Kidney glomerular epithelial cell (primary cell): ENCODE measurements around the gene BAG5.
"Not testable (repeated sequence)": the region's sequence is repeated elsewhere in the genome, so short reads cannot be mapped to it uniquely, and the experiment has no call there.

Experiments used
- DNase-seq: peaks from one replicate; lab custom pipeline; 2025; lab: John Stamatoyannopoulos, UW

The BAG5 gene

GRCh38 chr14:103534576-103535061 lies 27.8 kb downstream of the BAG5 start:
- no peak for DNase-seq

DNA sequence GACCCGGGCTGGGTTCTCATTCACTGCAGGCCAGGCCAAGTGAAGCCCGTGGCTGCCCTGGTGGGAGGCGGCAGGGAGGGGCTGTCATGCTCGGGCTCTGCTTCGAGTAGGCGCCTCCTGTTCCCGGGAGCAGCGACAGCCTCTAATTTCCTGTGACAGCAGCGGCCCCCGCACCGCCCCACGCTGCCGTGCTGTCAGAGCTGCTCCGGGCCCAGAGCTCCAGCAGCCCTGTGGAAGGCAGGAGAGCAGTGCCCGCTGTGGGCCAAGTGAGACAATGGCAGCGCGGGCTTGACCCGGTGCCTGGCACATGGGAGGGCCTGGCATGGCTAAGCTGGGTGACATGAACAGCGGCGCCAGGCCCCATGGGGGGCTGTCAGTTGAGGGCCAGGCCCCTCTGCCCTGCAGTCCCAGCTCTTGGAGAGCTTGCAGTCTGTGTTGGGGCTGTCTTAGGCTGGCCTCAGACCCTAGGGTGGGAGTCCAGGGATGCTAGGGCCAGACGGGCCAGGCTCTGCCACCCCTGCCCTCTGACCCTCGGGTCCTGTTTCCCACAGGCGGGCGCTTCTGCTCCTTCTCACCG lies 28.4 kb downstream of the BAG5 start:
- DNase-seq = no peak

- no peak for DNase-seq
These were observed 29.1 kb downstream of the BAG5 start for GRCh38 chr14:103533137-103533998.

- DNase-seq = no peak
These were observed 30.0 kb downstream of the BAG5 start for GRCh38 chr14:103532216-103533136.

GRCh38 chr14:103531421-103532215 lies 30.8 kb downstream of the BAG5 start:
- DNase-seq = no peak

- no peak for DNase-seq
These were observed 31.6 kb downstream of the BAG5 start for GRCh38 chr14:103530831-103531230.

GRCh38 chr14:103530390-103530789 lies 32.1 kb downstream of the BAG5 start:
- no peak for DNase-seq

DNA sequence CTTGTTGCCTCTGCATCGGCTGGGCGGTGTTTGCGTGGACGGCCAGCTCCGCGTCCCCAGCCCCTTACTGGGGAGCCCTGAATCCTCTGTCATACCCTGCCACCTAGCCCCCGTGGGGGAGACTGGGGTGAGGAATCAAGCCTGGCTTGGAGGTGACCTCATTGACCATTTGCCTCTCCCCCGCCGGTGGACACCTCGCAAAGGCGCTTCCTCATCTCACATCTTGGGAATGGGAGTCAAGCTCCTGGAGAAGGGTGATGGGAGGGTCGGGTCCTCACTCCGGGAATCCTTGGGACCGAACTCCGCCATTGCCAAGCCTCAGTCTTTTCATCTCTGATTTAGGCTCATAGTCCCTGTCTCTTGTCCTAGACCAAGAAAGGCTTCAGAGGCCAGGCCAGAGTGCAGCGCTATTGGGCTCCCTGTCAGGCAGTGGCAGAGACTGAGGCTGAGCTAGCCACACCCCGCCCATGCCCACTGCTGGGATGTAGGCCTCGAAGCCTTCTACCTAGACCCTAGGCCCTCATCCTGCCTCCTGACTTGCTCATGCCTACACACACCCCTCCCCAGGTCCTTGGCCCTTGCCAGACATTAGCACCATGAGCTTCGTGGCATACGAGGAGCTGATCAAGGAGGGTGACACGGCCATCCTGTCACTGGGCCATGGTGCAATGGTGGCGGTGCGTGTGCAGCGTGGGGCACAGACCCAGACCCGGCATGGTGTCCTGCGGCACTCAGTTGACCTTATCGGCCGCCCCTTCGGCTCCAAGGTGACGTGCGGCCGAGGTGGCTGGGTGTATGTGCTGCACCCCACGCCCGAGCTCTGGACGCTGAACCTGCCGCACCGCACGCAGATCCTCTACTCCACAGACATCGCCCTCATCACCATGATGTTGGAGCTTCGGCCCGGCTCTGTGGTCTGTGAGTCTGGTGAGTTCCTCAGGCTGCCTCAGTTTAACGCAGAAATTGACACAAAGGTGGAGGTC lies 32.8 kb downstream of the BAG5 start:
- no peak for DNase-seq

DNA sequence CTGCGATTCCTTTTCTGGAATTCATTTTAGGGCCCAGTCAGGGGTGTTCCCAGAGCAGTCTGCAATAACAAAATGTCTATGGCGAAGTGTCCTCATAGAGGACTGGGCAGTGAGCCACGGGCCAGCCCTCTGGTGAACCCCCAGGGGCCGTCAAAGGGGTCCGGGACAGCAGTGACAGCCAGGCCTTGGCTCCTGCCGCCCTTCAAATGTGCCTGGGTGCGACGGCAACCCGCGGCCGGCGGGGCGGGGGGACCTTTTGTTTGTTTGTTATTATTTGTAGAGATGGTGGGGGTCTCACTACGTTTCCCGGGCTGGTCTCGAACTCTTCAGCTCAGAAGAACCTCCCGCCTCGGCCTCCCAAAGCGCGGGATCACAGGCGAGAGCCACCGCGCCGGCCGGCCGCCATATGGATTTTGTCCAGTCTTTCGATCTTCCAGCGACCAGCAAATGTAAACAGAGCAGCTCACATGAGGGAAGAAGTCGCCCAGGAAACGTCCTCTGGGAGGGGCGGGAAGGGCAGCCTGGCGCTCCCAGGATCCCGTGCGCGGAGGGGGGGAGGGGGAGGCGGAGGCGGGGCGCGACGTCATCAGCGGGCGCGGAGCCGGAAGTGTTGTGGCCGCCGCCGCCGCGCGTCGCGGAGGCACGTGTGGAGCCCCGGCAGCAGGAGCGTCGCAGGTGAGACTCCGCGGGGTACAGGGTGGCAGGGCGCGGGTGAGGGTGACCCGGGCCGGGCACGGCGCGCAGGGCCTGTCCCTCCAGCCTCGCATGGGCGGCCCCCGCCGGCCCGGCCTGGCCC lies 33.7 kb downstream of the BAG5 start, which contains the start of gene TRMT61A:
Gene TRMT61A, plus strand, starts transcription at position 610 of the 796 bp plus-strand sequence. CDS start 783 bp downstream, outside the sequence.
- peak; percentile 48 for DNase-seq

DNA sequence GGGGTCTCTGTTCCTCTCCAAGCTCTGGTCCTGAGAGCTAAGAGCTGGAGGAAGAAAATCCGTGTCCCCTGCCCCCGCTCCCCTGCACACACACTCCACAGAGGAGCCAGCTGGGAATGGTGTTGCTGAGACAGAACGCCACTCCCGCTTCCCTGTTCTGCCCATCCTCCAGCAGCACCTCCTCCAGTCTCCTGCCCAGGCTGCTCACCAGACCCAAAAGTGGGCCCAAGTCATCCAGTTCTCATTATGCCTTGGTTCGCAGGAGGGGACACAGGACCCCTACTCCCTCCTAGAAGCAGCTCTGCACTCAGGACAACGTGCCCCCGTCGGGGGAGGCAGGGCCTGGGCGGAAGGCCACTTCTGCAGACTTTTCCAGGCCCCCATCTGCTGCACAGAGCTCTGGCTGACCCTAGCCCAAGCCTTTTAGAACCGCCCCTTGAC lies 34.3 kb downstream of the BAG5 start:
- DNase-seq = no peak

- DNase-seq = no peak
These were observed 34.9 kb downstream of the BAG5 start for GRCh38 chr14:103527408-103528145.

DNA sequence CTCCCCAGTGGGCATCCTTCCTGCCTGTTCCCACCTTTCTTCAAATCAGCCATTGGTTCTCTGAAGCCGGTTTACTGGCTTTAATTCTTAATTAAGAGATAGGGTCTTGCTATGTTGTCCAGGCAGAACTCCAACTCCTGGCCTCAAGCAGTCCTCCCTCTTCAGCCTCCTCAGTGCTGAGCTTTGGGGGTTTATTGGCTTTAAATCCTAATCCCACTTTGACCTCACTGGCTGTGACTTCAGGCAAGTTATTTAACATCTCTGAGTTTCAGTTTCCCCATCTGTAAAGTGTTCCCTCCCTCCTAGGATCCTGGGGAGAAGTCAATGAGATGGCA lies 35.6 kb downstream of the BAG5 start:
- no peak for DNase-seq

GRCh38 chr14:103526247-103526913 lies 36.1 kb downstream of the BAG5 start:
- no peak for DNase-seq

DNA sequence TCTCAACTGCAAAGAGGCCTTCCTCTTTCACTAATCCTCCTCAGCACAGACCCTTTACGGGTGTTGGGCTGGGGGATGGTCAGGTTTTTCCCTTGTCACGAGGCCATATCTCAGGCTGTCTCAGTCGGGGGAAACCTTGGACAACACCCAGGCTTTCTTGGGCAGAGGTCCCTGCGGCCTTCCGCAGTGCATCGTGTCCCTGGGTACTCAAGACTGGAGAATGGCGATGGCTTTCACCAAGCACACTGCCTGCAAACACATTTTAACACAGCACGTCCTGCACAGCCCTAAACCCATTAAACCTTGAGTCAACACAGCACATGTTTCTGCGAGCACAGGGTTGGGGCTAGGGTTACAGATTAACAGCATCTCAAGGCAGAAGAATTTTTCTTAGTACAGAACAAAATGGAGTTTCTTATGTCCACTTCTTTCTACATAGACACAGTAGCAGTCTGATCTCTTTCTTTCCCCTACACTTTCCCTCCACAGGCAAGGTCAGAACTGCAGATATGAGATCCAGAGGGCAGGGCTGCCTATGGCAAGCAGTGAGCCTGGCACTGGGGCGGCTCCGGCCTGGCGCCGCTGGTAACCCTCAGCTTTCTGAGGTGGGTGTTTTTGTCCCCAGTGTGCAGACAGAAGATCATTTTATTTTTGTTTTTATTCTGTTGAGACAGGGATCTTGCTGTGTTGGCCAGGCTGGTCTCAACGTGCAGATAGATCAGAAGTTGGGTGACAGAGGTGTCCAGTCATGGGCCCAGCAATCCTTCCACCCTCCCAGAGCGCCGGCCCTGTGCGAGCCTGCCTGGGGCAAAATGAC lies 36.8 kb downstream of the BAG5 start:
- not testable (repeated sequence) for DNase-seq

GRCh38 chr14:103524002-103524935 lies 38.2 kb downstream of the BAG5 start:
- DNase-seq = no peak

DNA sequence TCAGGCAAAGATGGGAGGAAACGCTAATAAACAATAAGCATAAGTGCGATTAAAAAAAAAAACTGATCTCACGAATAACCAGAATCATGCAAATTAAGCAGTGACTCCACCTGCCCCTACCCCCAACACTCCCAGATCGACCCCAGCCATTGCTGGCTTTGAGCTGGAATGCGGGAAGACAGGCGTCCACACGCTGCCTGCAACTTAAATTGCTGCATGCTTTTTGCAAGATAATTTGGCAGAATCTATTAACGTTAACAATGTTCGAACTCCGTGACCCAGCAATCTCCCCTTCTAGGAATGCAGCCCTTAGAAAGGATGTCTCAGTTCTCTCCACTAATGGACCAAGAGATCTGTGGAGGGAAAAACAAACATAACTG lies 38.9 kb downstream of the BAG5 start:
- no peak for DNase-seq
